H9 (cell line): ENCODE data around the gene UTP15. TPM values are rescaled to one million over a fixed set of nuclear protein-coding genes. Genes with fewer than 3 reads are reported as not detected.

Experiments used
- DNase-seq: peaks from one replicate; pipeline ENCODE4 v3.0.0-alpha.2; 2017
- H2AFZ ChIP-seq: one replicate; pipeline ENCODE4 v1.6.1; 2013; ENCODE audit warnings: mild to moderate bottlenecking, low read length, control low read depth, moderate library complexity
- H2AK5ac ChIP-seq: 2 replicates; pipeline ENCODE4 v1.6.1; 2013; ENCODE audit warnings: low read length, control low read depth, mixed read lengths; ENCODE audit not compliant: insufficient read length
- H2BK120ac ChIP-seq: one replicate; pipeline ENCODE4 v1.6.1; 2013; ENCODE audit warnings: low read depth, mild to moderate bottlenecking, low read length, control low read depth, inconsistent platforms; ENCODE audit not compliant: poor library complexity, severe bottlenecking
- H2BK12ac ChIP-seq: 2 replicates; pipeline ENCODE4 v1.6.1; 2013; ENCODE audit warnings: low read length, control low read depth, mixed read lengths, low read depth; ENCODE audit not compliant: insufficient read length
- H2BK15ac ChIP-seq: 2 replicates; pipeline ENCODE4 v1.6.1; 2013; ENCODE audit warnings: low read depth, low read length, control low read depth
- H2BK20ac ChIP-seq: one replicate; pipeline ENCODE4 v1.6.1; 2013; ENCODE audit warnings: low read depth, mild to moderate bottlenecking, low read length, control low read depth, inconsistent platforms; ENCODE audit not compliant: poor library complexity, severe bottlenecking
- H2BK5ac ChIP-seq: 2 replicates; pipeline ENCODE4 v1.6.1; 2013; ENCODE audit warnings: low read length, control low read depth, mixed read lengths; ENCODE audit not compliant: insufficient read length
- H3K14ac ChIP-seq: 2 replicates; pipeline ENCODE4 v1.6.1; 2013; ENCODE audit warnings: low read length, control low read depth; ENCODE audit not compliant: insufficient read depth
- H3K18ac ChIP-seq: 2 replicates; pipeline ENCODE4 v1.6.1; 2013; ENCODE audit warnings: low read depth, mild to moderate bottlenecking, mixed read lengths, low read length, control low read depth; ENCODE audit not compliant: insufficient read length
- H3K23ac ChIP-seq: 2 replicates; pipeline ENCODE4 v1.6.1; 2013; ENCODE audit warnings: low read length, control low read depth, mixed read lengths, low read depth; ENCODE audit not compliant: insufficient read length
- H3K23me2 ChIP-seq: 2 replicates; pipeline ENCODE4 v1.6.1; 2013; ENCODE audit warnings: low read depth, mild to moderate bottlenecking, mixed read lengths, low read length, control low read depth; ENCODE audit not compliant: insufficient read length, poor library complexity, severe bottlenecking
- H3K27ac ChIP-seq: 2 replicates; pipeline ENCODE4 v1.5.1; 2013; ENCODE audit warnings: low read length, control low read depth, mixed read lengths, low read depth; ENCODE audit not compliant: insufficient read length
- H3K27me3 ChIP-seq: 2 replicates; pipeline ENCODE4 v1.6.1; 2013; ENCODE audit warnings: low read length, control low read depth, inconsistent platforms; ENCODE audit not compliant: insufficient read depth
- H3K4ac ChIP-seq: 2 replicates; pipeline ENCODE4 v1.6.1; 2013; ENCODE audit warnings: low read depth, mild to moderate bottlenecking, control low read depth, inconsistent platforms, low read length, moderate library complexity
- H3K4me1 ChIP-seq: 2 replicates; pipeline ENCODE4 v1.6.1; 2013; ENCODE audit warnings: low read length, control low read depth, inconsistent platforms; ENCODE audit not compliant: insufficient read depth
- H3K4me2 ChIP-seq: 2 replicates; pipeline ENCODE4 v1.6.1; 2013; ENCODE audit warnings: low read length, control low read depth, mixed read lengths; ENCODE audit not compliant: insufficient read length, insufficient read depth
- H3K56ac ChIP-seq: 2 replicates; pipeline ENCODE4 v1.6.1; 2013; ENCODE audit warnings: low read depth, mild to moderate bottlenecking, mixed read lengths, low read length, control low read depth; ENCODE audit not compliant: insufficient read length
- H3K79me1 ChIP-seq: 2 replicates; pipeline ENCODE4 v1.6.1; 2013; ENCODE audit warnings: low read depth, mild to moderate bottlenecking, moderate library complexity, low read length, control low read depth, inconsistent platforms; ENCODE audit not compliant: insufficient read depth, poor library complexity, severe bottlenecking
- H3K79me2 ChIP-seq: 2 replicates; pipeline ENCODE4 v1.6.1; 2013; ENCODE audit warnings: low read length, control low read depth, inconsistent platforms; ENCODE audit not compliant: insufficient read depth
- H3K9ac ChIP-seq: 2 replicates; pipeline ENCODE4 v1.6.1; 2013; ENCODE audit warnings: low read length, control low read depth, mixed read lengths; ENCODE audit not compliant: insufficient read length; ENCODE audit errors: extremely low read depth
- H3K9me3 ChIP-seq: one replicate; pipeline ENCODE4 v1.6.1; 2013; ENCODE audit warnings: low read depth, low read length, inconsistent platforms; ENCODE audit not compliant: control insufficient read depth
- H3T11ph ChIP-seq: one replicate; pipeline ENCODE4 v1.6.1; 2013; ENCODE audit warnings: mild to moderate bottlenecking, low read length, control low read depth, inconsistent platforms
- H4K20me1 ChIP-seq: one replicate; pipeline ENCODE4 v1.6.1; 2013; ENCODE audit not compliant: control insufficient read depth, insufficient read length, insufficient read depth
- H4K5ac ChIP-seq: 2 replicates; pipeline ENCODE4 v1.6.1; 2013; ENCODE audit warnings: low read depth, mild to moderate bottlenecking, mixed read lengths, low read length, control low read depth; ENCODE audit not compliant: insufficient read length
- H4K8ac ChIP-seq: replicated peaks from 2 replicates; pipeline ENCODE4 v1.6.1; 2013; ENCODE audit warnings: low read length, control low read depth, mixed read lengths, low read depth; ENCODE audit not compliant: insufficient read length
- H4K91ac ChIP-seq: 2 replicates; pipeline ENCODE4 v1.6.1; 2013; ENCODE audit warnings: low read depth, mild to moderate bottlenecking, moderate library complexity, mixed read lengths, low read length, control low read depth; ENCODE audit not compliant: insufficient read length
- H3K27ac Mint-ChIP-seq, 3 experiments: 2 replicates in 2 of 3; 3 replicates in 1 of 3; pipeline ENCODE4 v1.8.0; 2020 to 2021; ENCODE audit warnings: mixed read lengths in 3 of 3, mild to moderate bottlenecking in 1 of 3, moderate library complexity in 1 of 3
- H3K27me3 Mint-ChIP-seq: 2 replicates; pipeline ENCODE4 v1.8.0; 2021; ENCODE audit warnings: low read depth, mild to moderate bottlenecking, moderate library complexity, mixed read lengths
- H3K36me3 Mint-ChIP-seq, 3 experiments: 2 replicates in 2 of 3; 3 replicates in 1 of 3; pipeline ENCODE4 v1.8.0; 2020 to 2021; ENCODE audit warnings: low read depth in 3 of 3, mixed read lengths in 3 of 3; ENCODE audit not compliant: insufficient read depth in 1 of 3
- H3K4me1 Mint-ChIP-seq, 2 experiments: 2 replicates each; pipeline ENCODE4 v1.8.0; 2020; ENCODE audit warnings: mixed read lengths in 2 of 2
- H3K4me3 Mint-ChIP-seq, 2 experiments: 2 replicates in 1 of 2; 3 replicates in 1 of 2; pipeline ENCODE4 v1.8.0; 2020 to 2021; ENCODE audit warnings: mild to moderate bottlenecking in 2 of 2, mixed read lengths in 2 of 2, moderate library complexity in 1 of 2
- H3K9me3 Mint-ChIP-seq, 2 experiments: 2 replicates in 1 of 2; 3 replicates in 1 of 2; pipeline ENCODE4 v1.8.0; 2020; ENCODE audit warnings: mild to moderate bottlenecking in 2 of 2, mixed read lengths in 2 of 2, moderate library complexity in 1 of 2
- CTCF ChIP-seq: fragments of 200-600 bp; sonication (generic); conservative IDR thresholded peaks from 3 replicates; pipeline ENCODE4 v1.8.0; 2021; ENCODE audit warnings: antibody characterized with exemption, mild to moderate bottlenecking
- WGBS: extraction: QIAGEN DNeasy Blood & Tissue Kit; methylation state at CpG from one replicate; pipeline ENCODE4 v1.1.7; 2013; ENCODE audit warnings: missing lambda C conversion rate, low lambda C conversion rate, mixed read lengths; ENCODE audit not compliant: insufficient read length; ENCODE audit errors: extremely low coverage; 5-methylcytosine and 5-hydroxymethylcytosine counted together
- total RNA-seq: library from RNA; stranded (reverse); gene quantifications from 2 replicates; pipeline ENCODE4 v1.2.1, GENCODE V29; 2021

The UTP15 gene
- total RNA-seq, 1 experiment from 2014 or later: 43.5 TPM

DNA sequence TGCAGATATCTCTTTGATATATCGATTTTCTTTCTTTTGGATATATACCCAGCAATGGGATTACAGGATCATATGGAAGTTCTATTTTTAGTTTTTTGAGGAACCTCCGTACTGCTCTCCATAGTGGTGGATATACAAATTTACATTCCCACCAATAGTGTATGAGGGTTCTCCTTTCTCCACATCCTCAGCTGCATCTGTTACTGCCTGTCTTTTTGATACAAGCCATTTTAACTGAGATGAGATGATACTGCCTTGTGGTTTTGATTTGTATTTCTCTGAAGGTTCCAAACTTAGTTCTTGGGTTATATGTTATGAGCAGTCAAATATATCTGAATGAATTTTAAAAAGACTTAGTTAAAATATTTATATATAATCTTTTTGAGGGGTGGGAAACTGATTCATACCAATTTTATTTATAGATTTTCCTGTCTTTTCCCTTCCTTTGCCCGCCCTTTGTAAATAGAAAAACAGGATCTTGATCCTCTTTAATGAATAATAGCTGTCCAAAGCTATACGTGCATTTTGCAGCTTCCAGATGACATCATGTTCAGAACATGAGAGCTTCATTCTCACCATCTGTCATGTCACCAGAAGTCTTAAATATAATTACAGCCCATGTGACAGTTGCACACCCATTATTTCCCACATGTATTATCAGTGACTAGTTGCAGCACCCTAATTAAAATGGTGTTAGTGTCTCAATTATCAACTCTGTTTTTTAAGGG, 54.2 kb downstream of the UTP15 start:
- H3K4ac ChIP-seq: no peak overlapping the region
- H4K20me1 ChIP-seq: no peaks in the 10 kb centered on the region
- no peak overlapping the region for H3K4me2 ChIP-seq
- H4K8ac ChIP-seq: no peak overlapping the region
- H2BK20ac ChIP-seq: no peak overlapping the region
- no CpG with 5 or more reads among the region's 4 CpGs for WGBS
- H3K79me2 ChIP-seq: no peaks in the 10 kb centered on the region
- H3K14ac ChIP-seq: no peak overlapping the region
- no peak for TF ChIP-seq CTCF
- H3K18ac ChIP-seq: no peak overlapping the region
- no peak overlapping the region for H3K23ac ChIP-seq
- H4K91ac ChIP-seq: no peak overlapping the region
- H3K56ac ChIP-seq: no peak overlapping the region
- no peaks in the 10 kb centered on the region for H3K27me3 ChIP-seq
- H3K79me1 ChIP-seq: no peaks in the 10 kb centered on the region
- H2BK12ac ChIP-seq: no peak overlapping the region
- no peak overlapping the region for H3T11ph ChIP-seq
- H3K23me2 ChIP-seq: no peaks in the 10 kb centered on the region
- H2BK120ac ChIP-seq: no peak overlapping the region
- Mint-ChIP-seq H3K4me3 (no peak overlapping the region), H3K4me1 (peaks cover 10 to 16% of the 10 kb centered on the region in 2 experiments), H3K36me3 (no peaks in the 10 kb centered on the region), H3K27ac (no peak overlapping the region), H3K9me3 (no peaks in the 10 kb centered on the region), H3K27me3 (peaks cover 5% of the 10 kb centered on the region)
- no peak overlapping the region for H4K5ac ChIP-seq
- H3K27ac ChIP-seq: no peak overlapping the region
- H2BK15ac ChIP-seq: no peak overlapping the region
- no peak for DNase-seq
- no peak overlapping the region for H2AK5ac ChIP-seq
- no peak overlapping the region for H3K9ac ChIP-seq
- no peak overlapping the region for H2AFZ ChIP-seq
- H3K9me3 ChIP-seq: no peaks in the 10 kb centered on the region
- H3K4me1 ChIP-seq: 0 out of 2 replicates have a peak, but pooled peaks cover 2% of the 10 kb centered on the region
- H2BK5ac ChIP-seq: no peak overlapping the region
